HG03354 (cell line): ENCODE results near the gene JSRP1.

Experiments
- ATAC-seq: cut with Tn5 transposase; IDR thresholded peaks from one replicate; pipeline ENCODE4 v1.9.1; 2021; ENCODE audit warnings: mild to moderate bottlenecking; ENCODE audit not compliant: unreplicated experiment, poor library complexity, severe bottlenecking

The JSRP1 gene

GRCh38 chr19:2223391-2223790 is 32.8 kb downstream of the JSRP1 start:
- ATAC-seq, result no peak

- no peak for ATAC-seq
These were observed 34.3 kb downstream of the JSRP1 start for GRCh38 chr19:2221918-2222317.

- ATAC-seq, result no peak
These were observed 34.9 kb downstream of the JSRP1 start for GRCh38 chr19:2221250-2221831.

GRCh38 chr19:2219726-2220125 is 36.5 kb downstream of the JSRP1 start:
- ATAC-seq, result no peak

GRCh38 chr19:2217591-2217990 is 38.6 kb downstream of the JSRP1 start:
- ATAC-seq, result no peak

GRCh38 chr19:2216361-2217225 is 39.6 kb downstream of the JSRP1 start:
- no peak for ATAC-seq

GRCh38 chr19:2215281-2215751 is 40.9 kb downstream of the JSRP1 start:
- ATAC-seq, result no peak

- no peak for ATAC-seq
These were observed 42.0 kb downstream of the JSRP1 start for GRCh38 chr19:2214251-2214650.

- ATAC-seq, result no peak
These were observed 42.4 kb downstream of the JSRP1 start for GRCh38 chr19:2213799-2214198.

GRCh38 chr19:2212861-2213711 is 43.1 kb downstream of the JSRP1 start:
- ATAC-seq, result no peak

GRCh38 chr19:2210987-2211740 is 45.1 kb downstream of the JSRP1 start:
- ATAC-seq, result no peak

GRCh38 chr19:2210206-2210605 is 46.0 kb downstream of the JSRP1 start:
- ATAC-seq, result no peak

- ATAC-seq, result no peak
These were observed 46.8 kb downstream of the JSRP1 start for GRCh38 chr19:2209408-2209807.

GRCh38 chr19:2208975-2209374 is 47.2 kb downstream of the JSRP1 start:
- no peak for ATAC-seq

- no peak for ATAC-seq
These were observed 48.0 kb downstream of the JSRP1 start for GRCh38 chr19:2207991-2208860.

- ATAC-seq, result no peak
These were observed 49.2 kb downstream of the JSRP1 start for GRCh38 chr19:2207008-2207407.

- ATAC-seq, result no peak
These were observed 53.9 kb downstream of the JSRP1 start for GRCh38 chr19:2202366-2202765.
